SU-DHL-6 (cell line): Measurements from ENCODE around the gene KIF3C.
"Not testable (repeated sequence)": the region's sequence is repeated elsewhere in the genome, so short reads cannot be mapped to it uniquely, and the experiment has no call there.

Experiments used
- H2AFZ ChIP-seq: fragments of 200-600 bp; sonication (generic); 2 replicates; pipeline ENCODE4 v1.6.1; 2014; ENCODE audit warnings: low read depth, mild to moderate bottlenecking, moderate library complexity, mixed read lengths, antibody characterized with exemption, low read length; ENCODE audit not compliant: severe bottlenecking
- H3F3A ChIP-seq: fragments of 200-600 bp; shearing (Covaris generic); 2 replicates; pipeline ENCODE4 v1.6.0; 2016; ENCODE audit warnings: antibody characterized with exemption, mild to moderate bottlenecking; ENCODE audit not compliant: insufficient read depth
- H3K27ac ChIP-seq: fragments of 200-600 bp; sonication (generic); 2 replicates; pipeline ENCODE4 v1.5.1; 2016; ENCODE audit warnings: low read depth, mild to moderate bottlenecking, low read length, moderate library complexity, mixed read lengths
- H3K27me3 ChIP-seq: fragments of 200-600 bp; sonication (generic), shearing (Covaris generic); 2 replicates; pipeline ENCODE4 v1.6.0; 2014; ENCODE audit warnings: mild to moderate bottlenecking, low read length
- H3K36me3 ChIP-seq: fragments of 200-600 bp; sonication (generic); 2 replicates; pipeline ENCODE4 v1.6.1; 2014; ENCODE audit warnings: mild to moderate bottlenecking, low read length, mixed read lengths
- H3K4me2 ChIP-seq: fragments of 300-600, 200-600 bp; shearing (Covaris generic), sonication (generic); 2 replicates; pipeline ENCODE4 v1.6.0; 2014; ENCODE audit warnings: low read length, low read depth, mild to moderate bottlenecking; ENCODE audit not compliant: poor library complexity, severe bottlenecking
- H3K4me3 ChIP-seq: fragments of 200-600 bp; sonication (generic); 2 replicates; pipeline ENCODE4 v1.5.1; 2014; ENCODE audit warnings: antibody characterized with exemption, low read length, mild to moderate bottlenecking, mixed read lengths; ENCODE audit not compliant: insufficient read depth, poor library complexity, severe bottlenecking
- H3K79me2 ChIP-seq: fragments of 200-600 bp; sonication (generic); 2 replicates; pipeline ENCODE4 v1.6.1; 2014; ENCODE audit warnings: mild to moderate bottlenecking, low read length, moderate library complexity; ENCODE audit not compliant: insufficient read depth
- H3K9ac ChIP-seq: fragments of 200-600 bp; sonication (generic); 2 replicates; pipeline ENCODE4 v1.7.0; 2014; ENCODE audit warnings: mild to moderate bottlenecking, low read length
- H3K9me2 ChIP-seq: fragments of 200-600 bp; sonication (generic); replicated peaks from 2 replicates; pipeline ENCODE4 v1.6.1; 2014; ENCODE audit warnings: low read length; ENCODE audit not compliant: insufficient read depth
- H3K9me3 ChIP-seq: fragments of 200-600 bp; sonication (generic); 2 replicates; pipeline ENCODE4 v1.6.1; 2014; ENCODE audit warnings: low read length, mixed read lengths; ENCODE audit not compliant: insufficient read depth
- H4K20me1 ChIP-seq: fragments of 200-600 bp; sonication (generic); 2 replicates; pipeline ENCODE4 v1.6.1; 2014; ENCODE audit warnings: low read depth, mild to moderate bottlenecking, antibody characterized with exemption, low read length, moderate library complexity, mixed read lengths
- EZH2phosphoT487 ChIP-seq: fragments of 200-600 bp; sonication (generic), shearing (Covaris generic); conservative IDR thresholded peaks from 2 replicates; pipeline ENCODE4 v1.6.1; 2018; ENCODE audit warnings: mild to moderate bottlenecking, antibody characterized with exemption, low read length, moderate library complexity, mixed read lengths
- TF ChIP-seq, protein P1 (sequence below): fragments of 200-600 bp; sonication (generic); IDR thresholded peaks from one replicate; pipeline ENCODE4 v1.5.1; 2017; ENCODE audit warnings: antibody characterized with exemption, mild to moderate bottlenecking, low read length, moderate library complexity; ENCODE audit not compliant: insufficient read depth, poor library complexity, severe bottlenecking

KIF3C gene

DNA sequence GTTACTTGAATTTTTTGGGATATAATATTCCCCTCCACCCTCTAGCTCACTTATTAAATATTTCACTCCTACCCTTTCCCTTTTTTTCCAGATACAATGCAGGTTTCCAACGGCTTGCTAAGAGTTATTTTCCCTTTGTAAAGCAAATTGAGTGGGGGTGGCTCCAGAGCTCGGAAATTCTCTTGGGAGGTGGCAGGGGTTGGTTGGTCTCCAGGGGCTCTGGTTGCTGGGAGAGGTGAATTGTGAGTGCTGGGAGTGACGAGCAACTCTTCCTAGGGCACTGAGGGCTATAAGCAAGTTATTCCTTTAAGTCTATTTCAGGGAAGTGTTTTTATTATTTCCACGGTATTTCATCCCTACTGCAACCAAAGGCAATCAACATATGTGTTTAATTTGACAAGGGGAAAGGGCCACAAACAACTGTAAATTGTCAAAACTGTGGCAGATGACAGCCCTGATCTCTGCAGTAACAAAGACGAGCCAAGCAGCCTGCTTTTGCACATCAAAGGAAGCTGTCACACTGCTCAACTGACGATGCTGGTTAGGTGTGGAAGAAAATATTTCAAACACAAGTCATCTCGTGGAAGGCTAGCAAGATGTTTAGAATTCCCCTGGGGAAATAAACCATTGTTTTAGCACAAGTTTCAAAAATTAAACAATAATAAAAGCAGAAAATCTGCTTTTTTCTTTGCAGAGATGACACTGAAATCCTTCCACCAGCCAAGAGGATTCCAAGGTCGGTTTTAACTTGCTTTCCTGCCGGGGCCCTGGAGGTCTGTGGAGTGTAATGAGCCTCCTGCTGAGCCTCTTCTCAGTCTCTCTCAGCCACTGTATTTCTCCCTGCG, 69.2 kb downstream of the KIF3C start:
- H3K27ac ChIP-seq = no peak overlapping the region
- no peak overlapping the region for H3K4me2 ChIP-seq
- H3K36me3 ChIP-seq = no peaks in the 10 kb centered on the region
- H3K9me3 ChIP-seq = no peaks in the 10 kb centered on the region
- H3K9me2 ChIP-seq = no peaks in the 10 kb centered on the region
- no peaks in the 10 kb centered on the region for H3K79me2 ChIP-seq
- no peak overlapping the region for H2AFZ ChIP-seq
- no peak overlapping the region for H3K4me3 ChIP-seq
- no peak overlapping the region for H3K9ac ChIP-seq
- TF ChIP-seq, protein P1, sequence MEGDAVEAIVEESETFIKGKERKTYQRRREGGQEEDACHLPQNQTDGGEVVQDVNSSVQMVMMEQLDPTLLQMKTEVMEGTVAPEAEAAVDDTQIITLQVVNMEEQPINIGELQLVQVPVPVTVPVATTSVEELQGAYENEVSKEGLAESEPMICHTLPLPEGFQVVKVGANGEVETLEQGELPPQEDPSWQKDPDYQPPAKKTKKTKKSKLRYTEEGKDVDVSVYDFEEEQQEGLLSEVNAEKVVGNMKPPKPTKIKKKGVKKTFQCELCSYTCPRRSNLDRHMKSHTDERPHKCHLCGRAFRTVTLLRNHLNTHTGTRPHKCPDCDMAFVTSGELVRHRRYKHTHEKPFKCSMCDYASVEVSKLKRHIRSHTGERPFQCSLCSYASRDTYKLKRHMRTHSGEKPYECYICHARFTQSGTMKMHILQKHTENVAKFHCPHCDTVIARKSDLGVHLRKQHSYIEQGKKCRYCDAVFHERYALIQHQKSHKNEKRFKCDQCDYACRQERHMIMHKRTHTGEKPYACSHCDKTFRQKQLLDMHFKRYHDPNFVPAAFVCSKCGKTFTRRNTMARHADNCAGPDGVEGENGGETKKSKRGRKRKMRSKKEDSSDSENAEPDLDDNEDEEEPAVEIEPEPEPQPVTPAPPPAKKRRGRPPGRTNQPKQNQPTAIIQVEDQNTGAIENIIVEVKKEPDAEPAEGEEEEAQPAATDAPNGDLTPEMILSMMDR = no peak
- no peak for TF ChIP-seq EZH2phosphoT487
- no peaks in the 10 kb centered on the region for H3F3A ChIP-seq
- no peaks in the 10 kb centered on the region for H4K20me1 ChIP-seq
- H3K27me3 ChIP-seq = no peaks in the 10 kb centered on the region

DNA sequence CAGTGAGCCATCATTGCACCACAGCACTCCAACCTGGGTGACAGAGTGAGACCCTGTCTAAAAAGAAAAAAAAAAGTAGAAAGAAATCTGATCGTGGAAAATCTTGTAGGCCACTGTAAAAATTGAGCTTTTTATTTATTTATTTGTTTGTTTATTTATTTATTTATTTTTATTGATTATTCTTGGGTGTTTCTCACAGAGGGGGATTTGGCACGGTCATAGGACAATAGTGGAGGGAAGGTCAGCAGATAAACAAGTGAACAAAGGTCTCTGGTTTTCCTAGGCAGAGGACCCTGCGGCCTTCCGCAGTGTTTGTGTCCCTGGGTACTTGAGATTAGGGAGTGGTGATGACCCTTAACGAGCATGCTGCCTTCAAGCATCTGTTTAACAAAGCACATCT, 72.7 kb downstream of the KIF3C start:
- H3K27me3 ChIP-seq, H2AFZ ChIP-seq, H4K20me1 ChIP-seq, H3K36me3 ChIP-seq, H3K27ac ChIP-seq, H3K4me3 ChIP-seq, H3K9ac ChIP-seq, H3K9me2 ChIP-seq, H3K4me2 ChIP-seq, H3K9me3 ChIP-seq, H3F3A ChIP-seq, H3K79me2 ChIP-seq: not testable (repeated sequence)

DNA sequence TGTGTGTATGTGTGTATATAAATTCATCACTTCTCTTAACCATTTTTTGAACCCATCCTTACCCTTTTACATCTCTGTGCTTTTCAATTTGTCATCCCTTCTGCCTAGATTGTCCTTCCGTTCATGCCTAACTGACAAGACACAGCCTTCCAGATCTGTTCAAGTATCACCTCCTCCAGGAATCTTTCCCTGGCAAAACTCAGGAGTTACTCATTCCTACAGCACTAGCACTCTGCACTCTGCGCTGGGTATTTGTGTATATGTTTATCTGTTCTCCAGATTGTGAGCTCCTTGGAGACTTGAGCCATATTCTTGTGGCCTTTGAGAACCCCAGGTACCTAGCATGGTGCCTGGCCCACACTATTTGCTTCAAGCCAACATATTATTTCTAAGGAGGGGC, 77.2 kb downstream of the KIF3C start:
- H4K20me1 ChIP-seq = no peaks in the 10 kb centered on the region
- no peaks in the 10 kb centered on the region for H3F3A ChIP-seq
- H3K9me2 ChIP-seq = no peaks in the 10 kb centered on the region
- no peak for TF ChIP-seq EZH2phosphoT487
- TF ChIP-seq, protein P1 = no peak
- H2AFZ ChIP-seq = no peak overlapping the region
- no peaks in the 10 kb centered on the region for H3K27me3 ChIP-seq
- H3K27ac ChIP-seq = no peak overlapping the region
- no peaks in the 10 kb centered on the region for H3K36me3 ChIP-seq
- no peak overlapping the region for H3K4me3 ChIP-seq
- H3K4me2 ChIP-seq = no peak overlapping the region
- no peak overlapping the region for H3K9ac ChIP-seq
- H3K9me3 ChIP-seq = no peaks in the 10 kb centered on the region
- H3K79me2 ChIP-seq = no peaks in the 10 kb centered on the region

DNA sequence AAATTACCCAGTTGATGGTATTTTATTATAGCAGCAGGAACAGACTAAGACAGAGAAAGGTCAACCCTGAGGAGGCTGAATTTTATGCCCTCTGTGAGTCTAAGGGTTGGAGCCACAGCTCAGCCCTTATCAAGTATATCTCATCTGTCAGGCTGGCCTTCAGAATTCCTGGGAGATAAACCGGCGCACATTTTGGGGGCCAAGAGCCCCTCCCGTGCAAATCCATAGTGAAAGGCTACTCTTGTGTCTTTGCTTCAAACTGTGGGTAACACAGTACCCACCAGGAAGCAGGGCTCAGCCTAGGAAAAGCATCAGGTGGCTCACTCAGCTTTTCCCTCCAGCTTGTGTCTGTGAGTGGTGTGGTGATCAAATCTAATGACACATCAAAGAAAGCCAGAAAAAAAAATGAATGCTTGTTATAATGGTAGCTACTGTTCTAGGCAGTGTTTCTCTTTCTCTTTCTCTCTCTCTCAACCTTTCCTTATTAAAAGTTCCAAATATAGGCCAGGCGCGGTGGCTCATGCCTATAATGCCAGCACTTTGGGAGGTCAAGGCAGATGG, 79.0 kb downstream of the KIF3C start:
- Histone ChIP-seq H2AFZ (no peak overlapping the region), H3F3A (no peaks in the 10 kb centered on the region), H3K4me3 (no peak overlapping the region), H3K27me3 (no peaks in the 10 kb centered on the region), H3K9ac (no peak overlapping the region), H3K27ac (no peak overlapping the region), H4K20me1 (no peaks in the 10 kb centered on the region), H3K36me3 (no peaks in the 10 kb centered on the region), H3K79me2 (no peaks in the 10 kb centered on the region), H3K9me3 (no peaks in the 10 kb centered on the region), H3K9me2 (no peaks in the 10 kb centered on the region), H3K4me2 (no peak overlapping the region)
- TF ChIP-seq, protein P1 = no peak
- no peak for TF ChIP-seq EZH2phosphoT487
